ENCODE measurements around the gene TXLNA. TPM values are rescaled to one million over a fixed set of nuclear protein-coding genes. Genes with fewer than 3 reads are reported as not detected.

Gene TXLNA
- total RNA-seq, 3 donors from 2014 or later, result 38.7 to 51.8 (median 45.8) TPM

DNA sequence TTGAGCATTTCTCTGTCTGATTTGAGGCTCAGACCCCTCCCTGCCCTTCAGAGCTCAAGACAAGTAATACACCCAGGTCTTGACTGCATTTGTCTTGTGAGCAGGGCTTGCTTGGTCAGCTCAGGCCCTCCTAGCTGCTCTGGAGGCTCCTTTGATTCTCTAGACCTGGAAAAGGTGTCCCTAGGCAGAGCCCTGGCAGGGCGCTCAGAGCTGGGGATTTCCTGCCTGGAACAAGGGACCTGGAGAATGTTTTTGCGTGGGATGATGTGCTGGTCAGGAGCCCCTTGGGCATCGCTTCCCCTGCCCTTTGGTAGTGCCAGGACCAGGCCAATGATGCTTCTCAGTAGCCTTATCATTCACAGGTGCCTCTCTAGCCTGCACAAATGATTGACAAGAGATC is 16.1 kb downstream of the TXLNA start:
- Histone ChIP-seq H3K9me3 (no peaks in the 10 kb centered on the region), H3K27ac (no peak overlapping the region), H3K4me3 (no peak overlapping the region), H3K4me1 (peaks cover 0 to 3% of the 10 kb centered on the region in 2 donors), H3K27me3 (no peaks in the 10 kb centered on the region), H3K36me3 (peaks cover under 1% of the 10 kb centered on the region)
- TF ChIP-seq POLR2A (IDR thresholded peaks at IDR 0.05) (no peak), POLR2AphosphoS5 (IDR thresholded peaks at IDR 0.05) (no peak)
- TF ChIP-seq, protein P1, sequence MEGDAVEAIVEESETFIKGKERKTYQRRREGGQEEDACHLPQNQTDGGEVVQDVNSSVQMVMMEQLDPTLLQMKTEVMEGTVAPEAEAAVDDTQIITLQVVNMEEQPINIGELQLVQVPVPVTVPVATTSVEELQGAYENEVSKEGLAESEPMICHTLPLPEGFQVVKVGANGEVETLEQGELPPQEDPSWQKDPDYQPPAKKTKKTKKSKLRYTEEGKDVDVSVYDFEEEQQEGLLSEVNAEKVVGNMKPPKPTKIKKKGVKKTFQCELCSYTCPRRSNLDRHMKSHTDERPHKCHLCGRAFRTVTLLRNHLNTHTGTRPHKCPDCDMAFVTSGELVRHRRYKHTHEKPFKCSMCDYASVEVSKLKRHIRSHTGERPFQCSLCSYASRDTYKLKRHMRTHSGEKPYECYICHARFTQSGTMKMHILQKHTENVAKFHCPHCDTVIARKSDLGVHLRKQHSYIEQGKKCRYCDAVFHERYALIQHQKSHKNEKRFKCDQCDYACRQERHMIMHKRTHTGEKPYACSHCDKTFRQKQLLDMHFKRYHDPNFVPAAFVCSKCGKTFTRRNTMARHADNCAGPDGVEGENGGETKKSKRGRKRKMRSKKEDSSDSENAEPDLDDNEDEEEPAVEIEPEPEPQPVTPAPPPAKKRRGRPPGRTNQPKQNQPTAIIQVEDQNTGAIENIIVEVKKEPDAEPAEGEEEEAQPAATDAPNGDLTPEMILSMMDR (IDR thresholded peaks at IDR 0.05), result no peak
- intact Hi-C loops (cut with DNase I; ENCODE audit: low total_unique reads), result no loop called here
- no peak for DNase-seq (ENCODE audit: low spot score in 2 of 2)

DNA sequence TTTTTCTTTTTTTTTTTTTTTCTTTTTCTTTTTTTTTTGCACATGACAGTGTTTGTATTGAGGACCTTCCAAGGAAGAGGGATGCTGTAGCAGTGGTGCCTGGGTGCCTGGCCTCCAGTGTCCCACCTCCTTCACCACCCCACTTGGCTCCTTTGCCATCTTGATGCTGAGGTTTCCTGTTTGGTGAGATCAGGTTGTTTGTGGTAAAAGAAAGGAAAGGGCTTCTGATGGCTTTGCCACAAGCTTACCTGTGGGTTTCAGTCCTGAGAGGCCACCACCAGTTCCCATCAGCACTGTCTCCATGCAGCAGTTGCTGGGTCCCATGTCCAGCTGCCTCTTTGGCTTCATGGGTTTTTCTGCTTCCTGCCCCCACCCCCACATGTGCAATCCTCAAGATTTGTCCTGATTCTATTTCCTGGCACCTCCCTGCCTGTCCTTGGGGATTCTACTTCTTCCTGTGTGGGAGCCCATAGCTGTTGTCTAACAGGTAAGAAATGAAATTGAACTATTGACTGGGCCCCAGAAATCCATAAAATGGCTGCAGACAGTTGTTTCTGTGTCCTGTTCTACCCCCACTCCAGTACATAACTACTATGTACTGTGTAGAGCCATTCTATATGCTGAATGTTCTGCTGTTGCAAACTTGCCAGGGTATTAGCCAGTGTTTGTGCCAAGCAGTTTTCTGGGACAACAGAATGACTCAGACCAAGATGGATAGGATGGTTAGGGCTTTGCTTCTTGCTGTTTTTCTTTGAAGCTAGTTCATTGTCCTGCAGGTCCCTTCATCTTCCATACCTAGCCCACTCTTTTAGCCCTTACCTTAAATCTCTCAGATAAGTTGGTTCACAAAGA is 16.7 kb downstream of the TXLNA start:
- H3K36me3 ChIP-seq, result no peaks in the 10 kb centered on the region
- TF ChIP-seq POLR2A (IDR thresholded peaks at IDR 0.05) (no peak), POLR2AphosphoS5 (IDR thresholded peaks at IDR 0.05) (no peak)
- TF ChIP-seq, protein P1 (IDR thresholded peaks at IDR 0.05), result no peak
- no peak overlapping the region for H3K4me3 ChIP-seq
- peaks cover 3% of the 10 kb centered on the region in 2 donors for H3K4me1 ChIP-seq
- no peaks in the 10 kb centered on the region for H3K9me3 ChIP-seq
- H3K27me3 ChIP-seq, result no peaks in the 10 kb centered on the region
- no peak overlapping the region for H3K27ac ChIP-seq
- intact Hi-C loops (cut with DNase I; ENCODE audit: low total_unique reads), result no loop called here
- no peak for DNase-seq (ENCODE audit: low spot score in 2 of 2)

DNA sequence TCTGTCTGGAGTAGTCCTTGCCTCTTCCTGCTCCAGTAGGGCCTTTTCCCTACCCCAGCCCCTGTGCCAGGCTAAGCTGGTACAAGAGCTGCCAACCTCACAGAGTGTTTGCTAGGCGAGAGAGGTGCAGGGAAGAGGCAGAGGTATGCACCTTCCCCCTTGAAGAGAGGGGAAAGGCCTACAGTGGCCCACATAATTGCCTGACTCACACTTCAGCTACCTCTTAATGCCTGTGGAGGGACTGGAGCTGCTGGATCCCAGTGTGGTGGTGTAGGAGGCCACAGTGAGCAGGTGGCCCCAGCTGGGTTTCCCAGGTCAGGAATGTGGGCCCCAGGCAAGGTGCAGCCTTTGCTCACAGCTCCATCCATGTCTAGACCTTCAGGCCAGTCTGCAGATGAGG is 17.6 kb downstream of the TXLNA start:
- no peak overlapping the region for H3K27ac ChIP-seq
- intact Hi-C loops (cut with DNase I; ENCODE audit: low total_unique reads), result no loop called here

DNA sequence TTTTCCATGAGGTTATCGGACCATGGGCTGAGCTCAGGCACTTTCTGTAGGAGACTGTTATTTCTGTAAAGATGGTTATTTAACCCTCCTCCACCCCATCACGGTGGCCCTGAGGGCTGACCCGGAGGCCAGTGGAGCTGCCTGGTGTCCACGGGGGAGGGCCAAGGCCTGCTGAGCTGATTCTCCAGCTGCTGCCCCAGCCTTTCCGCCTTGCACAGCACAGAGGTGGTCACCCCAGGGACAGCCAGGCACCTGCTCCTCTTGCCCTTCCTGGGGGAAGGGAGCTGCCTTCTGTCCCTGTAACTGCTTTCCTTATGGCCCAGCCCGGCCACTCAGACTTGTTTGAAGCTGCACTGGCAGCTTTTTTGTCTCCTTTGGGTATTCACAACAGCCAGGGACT is 18.4 kb downstream of the TXLNA start:
- Histone ChIP-seq H3K9me3 (no peaks in the 10 kb centered on the region), H3K27ac (no peak overlapping the region), H3K36me3 (no peaks in the 10 kb centered on the region), H3K4me3 (no peak overlapping the region), H3K27me3 (no peaks in the 10 kb centered on the region), H3K4me1 (peaks cover 3 to 10% of the 10 kb centered on the region in 2 donors)
- intact Hi-C loops (cut with DNase I; ENCODE audit: low total_unique reads), result no loop called here
- TF ChIP-seq, protein P1 (IDR thresholded peaks at IDR 0.05), result no peak
- TF ChIP-seq POLR2A (IDR thresholded peaks at IDR 0.05), result no peak
- no peak for DNase-seq (ENCODE audit: low spot score in 2 of 2)

More for the DNA sequence above, 17.6 kb downstream of the TXLNA start:
- H3K4me1 ChIP-seq, result peaks cover 3 to 9% of the 10 kb centered on the region in 2 donors
- DNase-seq (ENCODE audit: low spot score in 2 of 2), result no peak
- H3K9me3 ChIP-seq, result no peaks in the 10 kb centered on the region
- no peaks in the 10 kb centered on the region for H3K36me3 ChIP-seq
- TF ChIP-seq, protein P1 (IDR thresholded peaks at IDR 0.05), result no peak
- TF ChIP-seq POLR2A (IDR thresholded peaks at IDR 0.05), result no peak
- TF ChIP-seq POLR2AphosphoS5 (IDR thresholded peaks at IDR 0.05), result no peak
- H3K27me3 ChIP-seq, result no peaks in the 10 kb centered on the region
- H3K4me3 ChIP-seq, result no peak overlapping the region

DNA sequence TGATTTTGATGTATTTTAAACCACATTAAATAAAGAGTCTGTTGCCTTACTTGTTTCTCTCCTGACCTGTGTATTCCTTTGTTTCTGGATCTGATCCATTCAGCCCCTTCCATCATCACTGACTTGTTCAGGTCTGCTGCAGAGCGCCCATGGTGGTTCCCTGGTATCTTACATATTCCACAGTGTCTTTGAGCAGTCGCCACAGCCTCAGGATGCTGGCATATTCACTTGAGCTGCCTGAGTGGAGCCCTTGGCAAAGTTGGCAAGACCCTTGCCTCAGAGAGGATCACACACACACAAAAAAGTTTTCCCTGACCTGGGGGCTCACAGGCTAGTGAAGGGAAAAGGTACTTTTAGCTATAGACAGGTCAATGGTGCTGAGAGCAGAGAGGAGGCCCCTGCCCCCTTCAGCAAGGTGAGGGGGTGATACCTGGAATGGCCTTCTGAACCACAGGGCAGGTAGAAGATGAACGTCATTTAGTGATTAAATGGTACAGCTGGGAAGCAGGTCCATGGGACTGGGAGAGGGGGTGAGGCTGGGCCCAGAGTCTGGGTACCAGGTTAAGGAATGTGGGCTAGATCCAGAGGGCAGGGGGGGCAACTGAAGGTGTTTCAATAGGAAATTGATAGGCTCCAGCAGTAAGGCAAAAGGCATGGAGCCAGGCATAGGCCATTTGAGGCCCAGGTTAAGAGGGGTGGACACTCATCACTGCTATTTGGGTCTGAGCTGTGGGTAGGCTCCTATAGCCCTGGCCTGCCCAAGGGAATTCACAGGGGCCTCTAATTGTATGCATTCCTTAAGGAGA is 19.0 kb downstream of the TXLNA start:
- no peak for DNase-seq (ENCODE audit: low spot score in 2 of 2)
- Histone ChIP-seq H3K4me1 (peaks cover 3 to 10% of the 10 kb centered on the region in 2 donors), H3K27me3 (no peaks in the 10 kb centered on the region), H3K4me3 (no peak overlapping the region), H3K27ac (peak overlapping the region in 1 of 2 donors; percentile 92), H3K36me3 (no peaks in the 10 kb centered on the region), H3K9me3 (no peaks in the 10 kb centered on the region)
- intact Hi-C loops (cut with DNase I; ENCODE audit: low total_unique reads), result no loop called here
- TF ChIP-seq, protein P1 (IDR thresholded peaks at IDR 0.05), result no peak
- no peak for TF ChIP-seq POLR2A (IDR thresholded peaks at IDR 0.05)
- TF ChIP-seq POLR2AphosphoS5 (IDR thresholded peaks at IDR 0.05), result no peak
